ENCODE measurements around the gene ATOSA. TPM values are rescaled to one million over a fixed set of nuclear protein-coding genes. Genes with fewer than 3 reads are reported as not detected.

Gene ATOSA
- polyA plus RNA-seq, 1 donor from 2014 or later, result 64.0 TPM

DNA sequence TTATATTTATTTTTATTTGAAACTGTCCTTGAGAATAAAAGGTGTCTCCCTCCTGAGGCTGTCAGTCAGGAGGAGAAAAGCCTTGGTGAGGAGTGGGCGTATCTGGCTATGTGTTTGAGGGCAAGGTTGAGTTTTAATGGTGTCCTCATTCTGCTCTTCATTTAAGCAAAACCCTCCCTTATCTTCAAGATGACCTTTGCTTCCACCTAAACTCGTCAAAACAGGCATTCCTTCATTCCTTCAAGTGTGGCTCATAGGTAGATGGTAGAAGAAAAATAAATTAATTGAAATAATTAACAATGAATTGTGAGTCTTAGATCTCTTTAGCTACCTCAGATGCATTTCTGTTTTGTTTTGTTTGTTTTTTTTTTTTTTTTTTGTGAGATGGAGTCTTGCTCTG, 39.4 kb upstream of the ATOSA start:
- no peak overlapping the region for H3K4me2 ChIP-seq (ENCODE audit: low read length)
- H3F3A ChIP-seq (ENCODE audit: insufficient read depth, low read length, poor library complexity, severe bottlenecking), result no peaks in the 10 kb centered on the region
- no peaks in the 10 kb centered on the region for H3K36me3 ChIP-seq (ENCODE audit: insufficient read depth, low read length)
- H3K79me2 ChIP-seq (replicated peaks; ENCODE audit: insufficient read depth, low read length), result no peaks in the 10 kb centered on the region
- H3K9me3 ChIP-seq (ENCODE audit: low read length), result no peaks in the 10 kb centered on the region
- H4K20me1 ChIP-seq (ENCODE audit: insufficient read depth), result no peaks in the 10 kb centered on the region
- H3K27me3 ChIP-seq (ENCODE audit: insufficient read depth, low read depth, low read length), result no peaks in the 10 kb centered on the region
- no peak overlapping the region for H3K27ac ChIP-seq (ENCODE audit: low read length)
- H3K9me2 ChIP-seq (ENCODE audit: insufficient read depth, low read length), result no peaks in the 10 kb centered on the region
- TF ChIP-seq POLR2AphosphoS5 (IDR thresholded peaks at IDR 0.05) (no peak), TAF1 (IDR thresholded peaks at IDR 0.05; ENCODE audit: low read depth) (no peak), EP300 (conservative IDR thresholded peaks at IDR 0.05; ENCODE audit: poor library complexity, severe bottlenecking) (no peak), SMC3 (conservative IDR thresholded peaks at IDR 0.05; ENCODE audit: poor library complexity) (no peak), MXI1 (conservative IDR thresholded peaks at IDR 0.05; ENCODE audit: poor library complexity, severe bottlenecking) (no peak), RAD21 (conservative IDR thresholded peaks at IDR 0.05) (no peak), EZH2 (IDR thresholded peaks at IDR 0.05; ENCODE audit: borderline replicate concordance, insufficient read depth, low read length, poor library complexity, severe bottlenecking) (no peak)
- TF ChIP-seq, protein P1, sequence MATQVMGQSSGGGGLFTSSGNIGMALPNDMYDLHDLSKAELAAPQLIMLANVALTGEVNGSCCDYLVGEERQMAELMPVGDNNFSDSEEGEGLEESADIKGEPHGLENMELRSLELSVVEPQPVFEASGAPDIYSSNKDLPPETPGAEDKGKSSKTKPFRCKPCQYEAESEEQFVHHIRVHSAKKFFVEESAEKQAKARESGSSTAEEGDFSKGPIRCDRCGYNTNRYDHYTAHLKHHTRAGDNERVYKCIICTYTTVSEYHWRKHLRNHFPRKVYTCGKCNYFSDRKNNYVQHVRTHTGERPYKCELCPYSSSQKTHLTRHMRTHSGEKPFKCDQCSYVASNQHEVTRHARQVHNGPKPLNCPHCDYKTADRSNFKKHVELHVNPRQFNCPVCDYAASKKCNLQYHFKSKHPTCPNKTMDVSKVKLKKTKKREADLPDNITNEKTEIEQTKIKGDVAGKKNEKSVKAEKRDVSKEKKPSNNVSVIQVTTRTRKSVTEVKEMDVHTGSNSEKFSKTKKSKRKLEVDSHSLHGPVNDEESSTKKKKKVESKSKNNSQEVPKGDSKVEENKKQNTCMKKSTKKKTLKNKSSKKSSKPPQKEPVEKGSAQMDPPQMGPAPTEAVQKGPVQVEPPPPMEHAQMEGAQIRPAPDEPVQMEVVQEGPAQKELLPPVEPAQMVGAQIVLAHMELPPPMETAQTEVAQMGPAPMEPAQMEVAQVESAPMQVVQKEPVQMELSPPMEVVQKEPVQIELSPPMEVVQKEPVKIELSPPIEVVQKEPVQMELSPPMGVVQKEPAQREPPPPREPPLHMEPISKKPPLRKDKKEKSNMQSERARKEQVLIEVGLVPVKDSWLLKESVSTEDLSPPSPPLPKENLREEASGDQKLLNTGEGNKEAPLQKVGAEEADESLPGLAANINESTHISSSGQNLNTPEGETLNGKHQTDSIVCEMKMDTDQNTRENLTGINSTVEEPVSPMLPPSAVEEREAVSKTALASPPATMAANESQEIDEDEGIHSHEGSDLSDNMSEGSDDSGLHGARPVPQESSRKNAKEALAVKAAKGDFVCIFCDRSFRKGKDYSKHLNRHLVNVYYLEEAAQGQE (IDR thresholded peaks at IDR 0.05; ENCODE audit: borderline replicate concordance), result no peak
- TF ChIP-seq, protein P2, sequence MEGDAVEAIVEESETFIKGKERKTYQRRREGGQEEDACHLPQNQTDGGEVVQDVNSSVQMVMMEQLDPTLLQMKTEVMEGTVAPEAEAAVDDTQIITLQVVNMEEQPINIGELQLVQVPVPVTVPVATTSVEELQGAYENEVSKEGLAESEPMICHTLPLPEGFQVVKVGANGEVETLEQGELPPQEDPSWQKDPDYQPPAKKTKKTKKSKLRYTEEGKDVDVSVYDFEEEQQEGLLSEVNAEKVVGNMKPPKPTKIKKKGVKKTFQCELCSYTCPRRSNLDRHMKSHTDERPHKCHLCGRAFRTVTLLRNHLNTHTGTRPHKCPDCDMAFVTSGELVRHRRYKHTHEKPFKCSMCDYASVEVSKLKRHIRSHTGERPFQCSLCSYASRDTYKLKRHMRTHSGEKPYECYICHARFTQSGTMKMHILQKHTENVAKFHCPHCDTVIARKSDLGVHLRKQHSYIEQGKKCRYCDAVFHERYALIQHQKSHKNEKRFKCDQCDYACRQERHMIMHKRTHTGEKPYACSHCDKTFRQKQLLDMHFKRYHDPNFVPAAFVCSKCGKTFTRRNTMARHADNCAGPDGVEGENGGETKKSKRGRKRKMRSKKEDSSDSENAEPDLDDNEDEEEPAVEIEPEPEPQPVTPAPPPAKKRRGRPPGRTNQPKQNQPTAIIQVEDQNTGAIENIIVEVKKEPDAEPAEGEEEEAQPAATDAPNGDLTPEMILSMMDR (IDR thresholded peaks at IDR 0.05; ENCODE audit: poor library complexity, severe bottlenecking), result no peak
- no peak overlapping the region for H3K9ac ChIP-seq (ENCODE audit: low read length)
- H3K4me3 ChIP-seq (ENCODE audit: low read length), result no peak overlapping the region
- H2AFZ ChIP-seq (ENCODE audit: low read depth, low read length), result no peak overlapping the region

DNA sequence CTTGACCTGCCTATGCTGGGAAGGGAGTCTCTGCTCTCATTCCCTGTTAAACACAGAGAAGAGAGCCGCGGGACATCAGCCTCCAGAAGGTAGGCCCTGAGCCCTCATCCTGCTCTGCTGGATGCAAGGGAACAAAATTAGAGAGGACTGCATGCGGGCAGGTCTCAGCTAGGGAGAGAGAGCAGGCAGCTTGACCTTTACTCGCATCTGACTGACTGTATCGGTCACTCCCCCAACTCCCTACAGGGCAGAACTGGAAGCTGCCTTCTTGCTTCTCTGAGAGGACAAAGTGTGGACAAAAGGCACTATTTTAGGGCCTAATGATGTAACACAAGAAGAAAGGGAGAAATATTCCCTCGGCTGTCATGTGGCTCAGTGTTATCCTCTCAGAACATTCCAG, 38.7 kb upstream of the ATOSA start:
- Histone ChIP-seq H4K20me1 (ENCODE audit: insufficient read depth) (no peaks in the 10 kb centered on the region), H3K9me2 (ENCODE audit: insufficient read depth, low read length) (no peaks in the 10 kb centered on the region), H3K4me3 (ENCODE audit: low read length) (no peak overlapping the region), H3F3A (ENCODE audit: insufficient read depth, low read length, poor library complexity, severe bottlenecking) (no peaks in the 10 kb centered on the region), H3K27me3 (ENCODE audit: insufficient read depth, low read depth, low read length) (no peaks in the 10 kb centered on the region), H3K4me2 (ENCODE audit: low read length) (no peak overlapping the region), H3K79me2 (replicated peaks; ENCODE audit: insufficient read depth, low read length) (no peaks in the 10 kb centered on the region), H3K36me3 (ENCODE audit: insufficient read depth, low read length) (no peaks in the 10 kb centered on the region), H3K27ac (ENCODE audit: low read length) (no peak overlapping the region), H2AFZ (ENCODE audit: low read depth, low read length) (no peak overlapping the region), H3K9me3 (ENCODE audit: low read length) (no peaks in the 10 kb centered on the region), H3K9ac (ENCODE audit: low read length) (no peak overlapping the region)
- no peak for TF ChIP-seq TAF1 (IDR thresholded peaks at IDR 0.05; ENCODE audit: low read depth)
- no peak for TF ChIP-seq EZH2 (IDR thresholded peaks at IDR 0.05; ENCODE audit: borderline replicate concordance, insufficient read depth, low read length, poor library complexity, severe bottlenecking)
- no peak for TF ChIP-seq EP300 (conservative IDR thresholded peaks at IDR 0.05; ENCODE audit: poor library complexity, severe bottlenecking)
- no peak for TF ChIP-seq RAD21 (conservative IDR thresholded peaks at IDR 0.05)
- TF ChIP-seq, protein P2 (IDR thresholded peaks at IDR 0.05; ENCODE audit: poor library complexity, severe bottlenecking), result no peak
- TF ChIP-seq, protein P1 (IDR thresholded peaks at IDR 0.05; ENCODE audit: borderline replicate concordance), result no peak
- TF ChIP-seq MXI1 (conservative IDR thresholded peaks at IDR 0.05; ENCODE audit: poor library complexity, severe bottlenecking), result no peak
- no peak for TF ChIP-seq SMC3 (conservative IDR thresholded peaks at IDR 0.05; ENCODE audit: poor library complexity)
- no peak for TF ChIP-seq POLR2AphosphoS5 (IDR thresholded peaks at IDR 0.05)
